KOPT-K1 (cell line): ENCODE results near the gene THUMPD2.

Source experiments
- H3K27ac ChIP-seq: fragments of 200-600 bp; sonication (generic); 2 replicates; pipeline ENCODE4 v1.5.1; 2016; ENCODE audit warnings: antibody characterized with exemption, mild to moderate bottlenecking, low read depth, low read length; ENCODE audit not compliant: poor library complexity, severe bottlenecking
- H3K36me3 ChIP-seq: fragments of 200-600 bp; sonication (generic); 2 replicates; pipeline ENCODE4 v1.5.1; 2017; ENCODE audit warnings: antibody characterized with exemption, mild to moderate bottlenecking, low read length, moderate library complexity; ENCODE audit not compliant: insufficient read depth
- H3K9me3 ChIP-seq: fragments of 200-600 bp; sonication (generic); 2 replicates; pipeline ENCODE4 v1.5.1; 2017; ENCODE audit warnings: antibody characterized with exemption, low read length, mild to moderate bottlenecking; ENCODE audit not compliant: insufficient read depth, poor library complexity, severe bottlenecking

The THUMPD2 gene

GRCh38 chr2:39689272-39689841 is 89.7 kb downstream of the THUMPD2 start:
- no peak overlapping the region for H3K27ac ChIP-seq

GRCh38 chr2:39688181-39688580 is 90.9 kb downstream of the THUMPD2 start:
- Histone ChIP-seq H3K36me3 (no peaks in the 10 kb centered on the region), H3K27ac (no peak overlapping the region), H3K9me3 (no peaks in the 10 kb centered on the region)

More at GRCh38 chr2:39689272-39689841, 89.7 kb downstream of the THUMPD2 start:
- Histone ChIP-seq H3K36me3 (no peaks in the 10 kb centered on the region), H3K9me3 (no peaks in the 10 kb centered on the region)

- Histone ChIP-seq H3K9me3 (no peaks in the 10 kb centered on the region), H3K27ac (no peak overlapping the region), H3K36me3 (no peaks in the 10 kb centered on the region)
Observed at GRCh38 chr2:39686456-39686855, 92.6 kb downstream of the THUMPD2 start.
